Spleen (tissue), 7 donors: ENCODE data around the gene C1QTNF9.
"Not testable (repeated sequence)": the region's sequence is repeated elsewhere in the genome, so short reads cannot be mapped to it uniquely, and the experiment has no call there.

Source experiments
- CTCF ChIP-seq, 11 experiments: fragments of 200-600 bp in 7 of 11; fragments of 450-650 bp in 4 of 11; sonication (generic) in 4 of 11; IDR thresholded peaks in 8 of 11; conservative IDR thresholded peaks in 3 of 11; 1 replicate in 7 of 11; 2 replicates in 4 of 11; pipeline versions ENCODE4 v1.4.0 to v1.8.0; 2016 to 2021; ENCODE audit warnings: antibody characterized with exemption in 11 of 11, inconsistent platforms in 4 of 11, mild to moderate bottlenecking in 1 of 11
- POLR2A ChIP-seq, 3 donors: fragments of 450-650 bp; IDR thresholded peaks; one replicate each; pipeline ENCODE4 v1.5.1; 2017; ENCODE audit warnings: antibody characterized with exemption in 3 of 3, mild to moderate bottlenecking in 1 of 3
- donor health status: DM: no; HTN: no; CAD: no; lungs with moderate emphysema.
- donor health status: DM: no; HTN: no; CAD: no.
- donor health status: DM: no; HTN: no; CAD: no.

- TF ChIP-seq CTCF (IDR thresholded peaks at IDR 0.05 in 8 of 11, conservative IDR thresholded peaks at IDR 0.05 in 3 of 11); POLR2A (IDR thresholded peaks at IDR 0.05): not testable (repeated sequence)
These were observed 9.5 kb downstream of the C1QTNF9 start for GRCh38 chr13:24318878-24319277.
